Tibial artery (tissue), 4 donors: Measurements from ENCODE around the gene TMOD1.

Experiments
- DNase-seq, 2 donors: peaks; one replicate each; pipeline ENCODE4 v3.0.0-alpha.2; 2019
- H3K27ac ChIP-seq, 2 donors: fragments of 200-600 bp; sonication (generic) in 1 of 2; 1 replicate in 1 of 2; 2 replicates in 1 of 2; pipeline ENCODE4 v1.5.1; 2018 to 2019; ENCODE audit warnings: mild to moderate bottlenecking in 1 of 2
- H3K27me3 ChIP-seq, 2 donors: fragments of 200-600 bp; sonication (generic) in 1 of 2; one replicate each; pipeline versions ENCODE4 v1.5.1 to v1.6.0; 2016 to 2019
- H3K36me3 ChIP-seq, 3 donors: fragments of 200-600 bp; sonication (generic) in 2 of 3; one replicate each; pipeline ENCODE4 v1.5.1; 2016 to 2019; ENCODE audit warnings: mild to moderate bottlenecking in 2 of 3
- H3K4me1 ChIP-seq, 4 donors: fragments of 200-600 bp; sonication (generic) in 2 of 4; 1 replicate in 3 of 4; 2 replicates in 1 of 4; pipeline ENCODE4 v1.5.1; 2016 to 2019
- H3K4me3 ChIP-seq, 2 donors: fragments of 200-600 bp; sonication (generic) in 1 of 2; 1 replicate in 1 of 2; 2 replicates in 1 of 2; pipeline ENCODE4 v1.5.1; 2018 to 2019; ENCODE audit warnings: mild to moderate bottlenecking in 2 of 2
- H3K9me3 ChIP-seq, 3 donors: fragments of 200-600 bp; sonication (generic) in 1 of 3; one replicate each; pipeline ENCODE4 v1.5.1; 2016 to 2019
- intact Hi-C: fragments of 100-400 bp; cut with DNase I; formaldehyde crosslinking; loops from one replicate; pipeline ENCODE4 v1.15.0; 2023; ENCODE audit warnings: low total_unique reads
- TF ChIP-seq, protein P1 (sequence below), 2 experiments: fragments of 200-600 bp in 1 of 2; fragments of 450-650 bp in 1 of 2; IDR thresholded peaks; one replicate each; pipeline ENCODE4 v1.5.1; 2017 to 2019; ENCODE audit warnings: antibody characterized with exemption in 2 of 2, mild to moderate bottlenecking in 1 of 2, moderate library complexity in 1 of 2

The TMOD1 gene

GRCh38 chr9:97553141-97553540 lies 51.7 kb downstream of the TMOD1 start:
- Histone ChIP-seq H3K27me3 (no peaks in the 10 kb centered on the region), H3K9me3 (no peaks in the 10 kb centered on the region), H3K27ac (peak overlapping the region; percentile 91 to 92), H3K4me3 (no peak overlapping the region), H3K4me1 (peaks cover 6 to 54% (median 27%) of the 10 kb centered on the region in 4 donors), H3K36me3 (peaks cover 32 to 38% (median 34%) of the 10 kb centered on the region in 3 donors)
- intact Hi-C loops: no loop called here
- TF ChIP-seq, protein P1, sequence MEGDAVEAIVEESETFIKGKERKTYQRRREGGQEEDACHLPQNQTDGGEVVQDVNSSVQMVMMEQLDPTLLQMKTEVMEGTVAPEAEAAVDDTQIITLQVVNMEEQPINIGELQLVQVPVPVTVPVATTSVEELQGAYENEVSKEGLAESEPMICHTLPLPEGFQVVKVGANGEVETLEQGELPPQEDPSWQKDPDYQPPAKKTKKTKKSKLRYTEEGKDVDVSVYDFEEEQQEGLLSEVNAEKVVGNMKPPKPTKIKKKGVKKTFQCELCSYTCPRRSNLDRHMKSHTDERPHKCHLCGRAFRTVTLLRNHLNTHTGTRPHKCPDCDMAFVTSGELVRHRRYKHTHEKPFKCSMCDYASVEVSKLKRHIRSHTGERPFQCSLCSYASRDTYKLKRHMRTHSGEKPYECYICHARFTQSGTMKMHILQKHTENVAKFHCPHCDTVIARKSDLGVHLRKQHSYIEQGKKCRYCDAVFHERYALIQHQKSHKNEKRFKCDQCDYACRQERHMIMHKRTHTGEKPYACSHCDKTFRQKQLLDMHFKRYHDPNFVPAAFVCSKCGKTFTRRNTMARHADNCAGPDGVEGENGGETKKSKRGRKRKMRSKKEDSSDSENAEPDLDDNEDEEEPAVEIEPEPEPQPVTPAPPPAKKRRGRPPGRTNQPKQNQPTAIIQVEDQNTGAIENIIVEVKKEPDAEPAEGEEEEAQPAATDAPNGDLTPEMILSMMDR (IDR thresholded peaks at IDR 0.05): no peak
- no peak for DNase-seq

DNA sequence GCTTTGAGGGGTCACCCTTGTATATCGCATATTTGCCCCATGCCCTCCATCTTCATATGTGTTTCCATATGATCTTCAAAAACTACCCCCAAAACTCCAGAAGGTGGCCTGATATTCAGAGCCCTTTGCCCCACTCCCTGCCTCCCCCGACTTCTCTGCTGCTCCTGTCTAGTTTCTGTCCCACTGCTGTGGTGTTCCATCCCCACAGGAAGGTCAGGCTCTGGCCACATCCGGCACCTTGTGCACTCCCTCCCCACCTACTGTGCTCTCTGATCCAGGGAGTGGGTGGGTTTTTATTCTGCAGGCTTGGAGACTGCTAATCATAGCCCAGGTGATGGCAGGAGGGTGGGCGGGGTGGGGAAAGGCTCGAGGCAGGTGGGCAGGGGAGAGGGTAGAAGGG lies 52.4 kb downstream of the TMOD1 start:
- H3K4me1 ChIP-seq: peaks cover 6 to 56% (median 34%) of the 10 kb centered on the region in 4 donors
- DNase-seq: no peak
- H3K27ac ChIP-seq: peak overlapping the region; percentile 91 to 92
- no peaks in the 10 kb centered on the region for H3K27me3 ChIP-seq
- intact Hi-C loops: no loop called here
- H3K9me3 ChIP-seq: no peaks in the 10 kb centered on the region
- TF ChIP-seq, protein P1 (IDR thresholded peaks at IDR 0.05): no peak
- H3K4me3 ChIP-seq: no peak overlapping the region
- peaks cover 25 to 31% (median 30%) of the 10 kb centered on the region in 3 donors for H3K36me3 ChIP-seq

- H3K27me3 ChIP-seq: no peaks in the 10 kb centered on the region
- no peak overlapping the region for H3K4me3 ChIP-seq
- no peak for DNase-seq
- TF ChIP-seq, protein P1 (IDR thresholded peaks at IDR 0.05): no peak
- H3K9me3 ChIP-seq: no peaks in the 10 kb centered on the region
- H3K4me1 ChIP-seq: peaks cover 6 to 63% (median 37%) of the 10 kb centered on the region in 4 donors
- intact Hi-C loops: no loop called here
- H3K27ac ChIP-seq: peak overlapping the region; percentile 91 to 92
- H3K36me3 ChIP-seq: peaks cover 20 to 23% (median 23%) of the 10 kb centered on the region in 3 donors
Observed at GRCh38 chr9:97554566-97555075, 53.2 kb downstream of the TMOD1 start.

DNA sequence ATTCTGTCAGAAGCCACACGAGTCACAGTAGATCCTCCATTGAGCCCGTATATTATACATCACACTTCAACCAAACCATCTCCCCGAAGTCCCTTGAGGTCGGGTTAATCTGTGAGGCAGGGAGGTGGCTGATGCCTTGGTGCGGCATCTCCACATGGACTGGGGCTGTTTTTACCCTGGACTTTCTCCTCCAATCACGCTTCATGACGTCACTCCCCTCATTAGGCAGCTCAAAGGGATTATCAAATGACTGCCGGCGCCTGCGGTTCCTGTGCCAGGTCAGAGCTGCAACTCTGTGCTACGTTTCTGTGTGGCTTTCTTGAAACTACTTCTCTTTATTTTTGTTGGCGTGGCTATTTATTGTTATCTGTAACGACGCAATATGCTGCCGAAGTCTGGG lies 53.7 kb downstream of the TMOD1 start:
- Histone ChIP-seq H3K4me3 (no peak overlapping the region), H3K27me3 (no peaks in the 10 kb centered on the region), H3K27ac (peak overlapping the region; percentile 91 to 92), H3K9me3 (no peaks in the 10 kb centered on the region), H3K4me1 (peaks cover 6 to 68% (median 37%) of the 10 kb centered on the region in 4 donors), H3K36me3 (peaks cover 20 to 23% (median 23%) of the 10 kb centered on the region in 3 donors)
- TF ChIP-seq, protein P1 (IDR thresholded peaks at IDR 0.05): no peak
- DNase-seq: peak; percentile 90 to 92
- intact Hi-C loops: no loop called here

- intact Hi-C loops: loop anchor here (2.0 kb wide), 1 partner anchor 53 kb away; no protein-coding TSS in a partner anchor
- DNase-seq: no peak
- no peaks in the 10 kb centered on the region for H3K9me3 ChIP-seq
Observed at GRCh38 chr9:97556036-97556720, 54.7 kb downstream of the TMOD1 start.

More at GRCh38 chr9:97556036-97556720, 54.7 kb downstream of the TMOD1 start:
- Histone ChIP-seq H3K27me3 (no peaks in the 10 kb centered on the region), H3K4me1 (peaks cover 6 to 73% (median 39%) of the 10 kb centered on the region in 4 donors), H3K36me3 (peaks cover 20 to 23% (median 23%) of the 10 kb centered on the region in 3 donors), H3K27ac (peak overlapping the region; percentile 91 to 92), H3K4me3 (no peak overlapping the region)
- TF ChIP-seq, protein P1 (IDR thresholded peaks at IDR 0.05): no peak
